ENCODE results near the gene ST6GALNAC4.

- TF ChIP-seq CTCF (optimal IDR thresholded peaks at IDR 0.05 in 1 of 3, IDR thresholded peaks at IDR 0.05 in 1 of 3, conservative IDR thresholded peaks at IDR 0.05 in 1 of 3; ENCODE audit: extremely low read depth in 1 of 3, insufficient read depth in 2 of 3, low read length in 3 of 3) (no peak), EZH2 (IDR thresholded peaks at IDR 0.05; ENCODE audit: low read length) (no peak)
Observed at GRCh38 chr9:127938298-127938690, 21.5 kb upstream of the ST6GALNAC4 start.
